Transverse colon (tissue), 4 donors: ENCODE measurements around the gene ENAH. TPM values are rescaled to one million over a fixed set of nuclear protein-coding genes. Genes with fewer than 3 reads are reported as not detected.

Source experiments
- DNase-seq: peaks from one replicate; pipeline ENCODE4 v3.0.0-alpha.2; 2019
- H3K27ac ChIP-seq, 4 donors: fragments of 200-600 bp; sonication (generic); 2 replicates each; pipeline ENCODE4 v1.5.1; 2016 to 2018; ENCODE audit warnings: inconsistent platforms in 4 of 4
- H3K27me3 ChIP-seq: fragments of 200-600 bp; sonication (generic); 2 replicates; pipeline ENCODE4 v1.5.1; 2017; ENCODE audit warnings: inconsistent platforms
- H3K36me3 ChIP-seq, 4 donors: fragments of 200-600 bp; sonication (generic); 2 replicates each; pipeline ENCODE4 v1.5.1; 2017 to 2019; ENCODE audit warnings: inconsistent platforms in 4 of 4
- H3K4me1 ChIP-seq, 4 donors: fragments of 200-600 bp; sonication (generic); 2 replicates each; pipeline ENCODE4 v1.5.1; 2017 to 2020; ENCODE audit warnings: inconsistent platforms in 4 of 4
- H3K4me3 ChIP-seq, 4 donors: fragments of 200-600 bp; sonication (generic); 1 replicate in 1 of 4; 2 replicates in 3 of 4; pipeline versions ENCODE4 v1.5.1 to v1.6.1; 2017 to 2019; ENCODE audit warnings: inconsistent platforms in 4 of 4
- H3K9me3 ChIP-seq, 2 donors: fragments of 200-600 bp; sonication (generic); 2 replicates each; pipeline ENCODE4 v1.5.1; 2017 to 2019; ENCODE audit warnings: inconsistent platforms in 2 of 2
- EP300 ChIP-seq: sonication (generic); formaldehyde crosslinking; IDR thresholded peaks from one replicate; pipeline ENCODE4 v1.6.1; 2017; ENCODE audit warnings: antibody characterized with exemption, low read depth
- POLR2A ChIP-seq: fragments of 450-650 bp; IDR thresholded peaks from one replicate; pipeline ENCODE4 v1.6.1; 2016; ENCODE audit warnings: antibody characterized with exemption, mild to moderate bottlenecking, moderate library complexity
- POLR2AphosphoS5 ChIP-seq, 3 donors: sonication (generic); formaldehyde crosslinking; IDR thresholded peaks; one replicate each; pipeline ENCODE4 v1.6.1; 2016; ENCODE audit warnings: antibody characterized with exemption in 3 of 3
- WGBS, 2 donors: methylation state at CpG; one replicate each; pipeline ENCODE4 v1.1.5; 2018; ENCODE audit warnings: low coverage in 1 of 2; 5-methylcytosine and 5-hydroxymethylcytosine counted together
- in situ Hi-C, 4 donors: fragments of 200-750 bp; cut with MboI; loops; one replicate each; pipeline versions ENCODE4 v1.15.0 to v1.15.1; 2017; ENCODE audit warnings: low sequenced_read_pairs in 3 of 4, low pct_ligation_motif_present in 1 of 4, low pct_unique_long_range_greater_than_20kb in 1 of 4
- intact Hi-C: fragments of 100-400 bp; cut with DNase I; formaldehyde crosslinking; loops from one replicate; pipeline ENCODE4 v1.15.1; 2023; ENCODE audit warnings: low total_unique reads
- total RNA-seq, 4 donors: library from RNA; depleted of rRNA; stranded (reverse); fragments of >200 nt; gene quantifications; one replicate each; pipeline ENCODE4 v1.1.0, GENCODE V29; 2016
- TF ChIP-seq, protein P1 (sequence below), 5 experiments: fragments of 200-600 bp in 3 of 5; fragments of 450-650 bp in 2 of 5; sonication (generic) in 3 of 5; IDR thresholded peaks; 1 replicate in 2 of 5; 2 replicates in 3 of 5; pipeline ENCODE4 v1.5.1; 2016 to 2017; ENCODE audit warnings: antibody characterized with exemption in 5 of 5, inconsistent platforms in 3 of 5, mild to moderate bottlenecking in 2 of 5, moderate library complexity in 1 of 5

ENAH gene
- total RNA-seq, 4 donors from 2014 or later: 14.7 to 140 (median 33.9) TPM

GRCh38 chr1:225469051-225469450, 183.9 kb downstream of the ENAH start:
- 25 to 74% methylated on average over 4 to 5 of the region's 5 CpGs for WGBS, 2 donors

DNA sequence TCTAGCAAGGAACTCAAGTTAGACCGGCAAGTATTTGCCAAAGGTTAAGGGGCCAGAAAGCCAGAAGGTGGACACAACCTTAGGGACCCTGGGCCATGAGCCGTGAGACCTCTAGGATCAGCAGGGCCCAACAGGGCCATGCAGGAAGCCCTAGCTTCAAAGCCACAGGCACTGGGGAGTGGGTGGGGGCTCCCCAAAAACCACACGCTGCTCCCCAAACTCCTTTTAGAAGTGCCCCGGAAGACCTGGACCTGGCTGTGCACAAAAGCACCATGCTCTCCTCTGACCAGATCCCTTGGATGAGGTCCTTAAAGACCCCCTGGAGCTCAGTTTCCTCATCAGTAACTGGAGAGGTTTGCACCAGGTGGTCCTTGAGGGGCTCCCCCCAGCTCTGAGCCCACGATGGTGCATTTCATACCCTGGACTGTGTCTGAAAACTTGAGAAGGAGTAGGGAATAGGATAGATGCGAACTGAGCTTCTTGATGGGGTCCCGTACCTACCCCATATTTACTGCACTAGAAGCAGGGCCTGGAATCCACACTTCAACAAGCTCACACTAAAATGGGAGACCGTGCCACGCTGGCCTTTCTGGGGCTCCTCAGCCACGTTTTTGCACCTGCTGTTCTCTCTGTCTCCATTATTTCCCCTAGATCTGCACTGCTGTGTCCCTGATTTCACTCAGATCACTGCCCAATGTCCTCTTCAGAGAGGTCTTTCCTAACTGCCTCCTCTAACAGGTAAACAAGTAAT, 184.5 kb downstream of the ENAH start:
- intact Hi-C loops: no loop called here
- no peaks in the 10 kb centered on the region for H3K27me3 ChIP-seq
- DNase-seq: no peak
- in situ Hi-C loops: no loop called here
- H3K27ac ChIP-seq: peak overlapping the region; percentile 78 to 92 (median 83)
- no peaks in the 10 kb centered on the region for H3K36me3 ChIP-seq
- 72 to 93% methylated on average over 3 to 9 of the region's 10 CpGs for WGBS, 2 donors
- no peaks in the 10 kb centered on the region for H3K9me3 ChIP-seq
- peak overlapping the region in 1 of 4 donors; percentile 31 for H3K4me3 ChIP-seq
- H3K4me1 ChIP-seq: peaks cover 23 to 44% (median 30%) of the 10 kb centered on the region in 4 donors
- TF ChIP-seq EP300 (no peak), POLR2AphosphoS5 (IDR thresholded peaks at IDR 0.05) (no peak), POLR2A (no peak)
- TF ChIP-seq, protein P1, sequence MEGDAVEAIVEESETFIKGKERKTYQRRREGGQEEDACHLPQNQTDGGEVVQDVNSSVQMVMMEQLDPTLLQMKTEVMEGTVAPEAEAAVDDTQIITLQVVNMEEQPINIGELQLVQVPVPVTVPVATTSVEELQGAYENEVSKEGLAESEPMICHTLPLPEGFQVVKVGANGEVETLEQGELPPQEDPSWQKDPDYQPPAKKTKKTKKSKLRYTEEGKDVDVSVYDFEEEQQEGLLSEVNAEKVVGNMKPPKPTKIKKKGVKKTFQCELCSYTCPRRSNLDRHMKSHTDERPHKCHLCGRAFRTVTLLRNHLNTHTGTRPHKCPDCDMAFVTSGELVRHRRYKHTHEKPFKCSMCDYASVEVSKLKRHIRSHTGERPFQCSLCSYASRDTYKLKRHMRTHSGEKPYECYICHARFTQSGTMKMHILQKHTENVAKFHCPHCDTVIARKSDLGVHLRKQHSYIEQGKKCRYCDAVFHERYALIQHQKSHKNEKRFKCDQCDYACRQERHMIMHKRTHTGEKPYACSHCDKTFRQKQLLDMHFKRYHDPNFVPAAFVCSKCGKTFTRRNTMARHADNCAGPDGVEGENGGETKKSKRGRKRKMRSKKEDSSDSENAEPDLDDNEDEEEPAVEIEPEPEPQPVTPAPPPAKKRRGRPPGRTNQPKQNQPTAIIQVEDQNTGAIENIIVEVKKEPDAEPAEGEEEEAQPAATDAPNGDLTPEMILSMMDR (IDR thresholded peaks at IDR 0.05): no peak

More at GRCh38 chr1:225469051-225469450, 183.9 kb downstream of the ENAH start:
- TF ChIP-seq POLR2A (no peak), EP300 (no peak), POLR2AphosphoS5 (IDR thresholded peaks at IDR 0.05) (no peak)
- TF ChIP-seq, protein P1 (IDR thresholded peaks at IDR 0.05): no peak
- H3K4me3 ChIP-seq: no peak overlapping the region
- H3K9me3 ChIP-seq: no peaks in the 10 kb centered on the region
- in situ Hi-C loops: no loop called here
- peaks cover 18 to 38% (median 26%) of the 10 kb centered on the region in 4 donors for H3K4me1 ChIP-seq
- no peak for DNase-seq
- H3K27me3 ChIP-seq: no peaks in the 10 kb centered on the region
- H3K27ac ChIP-seq: peak overlapping the region in 1 of 4 donors; percentile 88
- H3K36me3 ChIP-seq: no peaks in the 10 kb centered on the region
- intact Hi-C loops: no loop called here

GRCh38 chr1:225467193-225468020, 185.5 kb downstream of the ENAH start:
- WGBS, 2 donors: 57 to 73% methylated on average over 2 to 26 of the region's 26 CpGs
- peak overlapping the region in 3 of 4 donors; percentile 14 to 31 (median 14) for H3K4me3 ChIP-seq

More at GRCh38 chr1:225467193-225468020, 185.5 kb downstream of the ENAH start:
- intact Hi-C loops: no loop called here
- Histone ChIP-seq H3K4me1 (peaks cover 34 to 55% (median 38%) of the 10 kb centered on the region in 4 donors), H3K27ac (peak overlapping the region; percentile 78 to 92 (median 83)), H3K36me3 (no peaks in the 10 kb centered on the region), H3K27me3 (no peaks in the 10 kb centered on the region), H3K9me3 (no peaks in the 10 kb centered on the region)
- TF ChIP-seq EP300 (no peak), POLR2AphosphoS5 (IDR thresholded peaks at IDR 0.05) (peak; percentile 34 to 70 (median 65)), POLR2A (peak; percentile 72)
- TF ChIP-seq, protein P1 (IDR thresholded peaks at IDR 0.05): no peak
- in situ Hi-C loops: no loop called here
- peak; percentile 81 for DNase-seq
